Skin epidermis (tissue), 12 donors: ENCODE data around the gene ANXA2.
A peak's percentile ranks its signal among the peaks of the same experiment; 100 is the strongest.

Source experiments
- H3K27ac ChIP-seq, 21 experiments: fragments of 200-600 bp; sonication (generic) in 11 of 21; one replicate each; pipeline ENCODE4 v1.5.0; 2020; ENCODE audit warnings: mild to moderate bottlenecking in 3 of 21, inconsistent platforms in 2 of 21, moderate library complexity in 2 of 21
- H3K4me3 ChIP-seq, 7 experiments: fragments of 200-600 bp; sonication (generic) in 2 of 7; one replicate each; pipeline ENCODE4 v1.5.0; 2020; ENCODE audit warnings: inconsistent platforms in 2 of 7, mild to moderate bottlenecking in 2 of 7, moderate library complexity in 1 of 7

ANXA2 gene

DNA sequence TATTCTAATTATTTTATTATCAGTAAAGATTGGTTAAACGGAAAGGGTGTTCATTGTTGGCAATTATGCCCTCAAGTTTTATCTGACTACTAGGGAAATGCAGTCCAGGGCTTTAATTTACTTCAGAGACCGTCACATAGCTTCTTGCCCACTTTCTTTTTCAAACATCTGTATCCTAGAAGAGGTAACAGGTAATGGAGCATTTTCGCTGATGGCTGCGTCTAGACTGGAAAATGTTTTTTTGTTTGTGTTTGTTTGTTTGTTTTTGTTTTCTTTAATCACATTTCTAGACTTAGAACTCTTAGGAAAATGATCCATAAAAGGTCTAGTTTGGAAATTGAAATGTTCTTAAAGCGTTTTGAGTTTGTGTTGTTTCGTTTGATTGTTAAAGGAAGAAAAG is 71.4 kb downstream of the ANXA2 start:
- Histone ChIP-seq H3K4me3 (no peak overlapping the region), H3K27ac (no peak overlapping the region)

DNA sequence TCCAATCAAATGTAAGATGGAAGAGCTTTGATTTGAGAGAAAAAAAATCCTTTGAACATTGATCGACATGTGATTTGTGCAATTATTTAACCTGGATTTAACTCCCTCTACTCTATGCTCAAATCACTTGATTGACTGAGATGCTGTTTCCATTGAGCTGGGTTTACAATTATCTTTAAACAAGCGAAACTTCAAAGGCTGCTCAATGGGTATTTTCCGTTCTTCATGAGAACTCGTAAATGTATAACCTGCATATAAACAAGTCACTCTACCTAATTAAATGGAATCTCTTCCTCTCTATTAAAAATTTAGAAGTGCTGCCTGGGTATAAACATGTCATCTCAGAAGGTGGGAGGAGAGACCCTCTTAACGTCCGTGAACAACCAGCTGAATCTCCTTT is 71.9 kb downstream of the ANXA2 start:
- Histone ChIP-seq H3K4me3 (no peak overlapping the region), H3K27ac (no peak overlapping the region)

DNA sequence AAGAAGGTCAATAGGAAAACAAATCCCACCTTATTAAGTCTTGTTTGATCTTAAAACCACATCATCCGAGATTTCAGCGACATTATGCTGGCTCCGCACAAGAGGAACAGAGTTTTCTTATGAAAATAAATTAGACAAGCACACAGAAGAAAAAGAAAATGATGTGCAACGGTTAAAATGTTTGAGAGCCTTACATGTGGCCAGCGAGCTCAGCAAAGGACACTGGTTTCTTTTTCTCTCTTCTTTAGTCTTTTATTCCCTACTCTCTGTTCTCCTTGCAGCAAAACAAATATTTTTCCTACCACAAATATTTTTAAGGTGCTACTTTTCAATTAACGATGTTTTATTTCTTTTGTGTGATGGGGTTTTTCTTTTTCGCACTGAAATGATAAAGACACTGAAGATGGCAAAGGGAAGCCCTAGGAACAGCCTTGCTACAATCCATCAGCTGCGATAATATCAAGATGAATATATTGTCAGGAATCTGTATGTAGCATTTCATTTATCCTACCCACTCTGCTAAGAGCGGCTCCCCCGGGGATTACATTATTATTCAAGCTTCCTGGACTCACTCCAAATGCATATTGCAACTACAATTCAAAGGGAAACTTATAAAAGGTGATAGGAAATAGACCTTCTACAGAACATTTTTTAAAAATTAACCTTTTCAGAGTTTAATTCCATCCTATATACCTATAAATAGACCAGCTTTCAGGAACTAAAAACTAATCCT is 72.9 kb downstream of the ANXA2 start:
- Histone ChIP-seq H3K4me3 (no peak overlapping the region), H3K27ac (no peak overlapping the region)

DNA sequence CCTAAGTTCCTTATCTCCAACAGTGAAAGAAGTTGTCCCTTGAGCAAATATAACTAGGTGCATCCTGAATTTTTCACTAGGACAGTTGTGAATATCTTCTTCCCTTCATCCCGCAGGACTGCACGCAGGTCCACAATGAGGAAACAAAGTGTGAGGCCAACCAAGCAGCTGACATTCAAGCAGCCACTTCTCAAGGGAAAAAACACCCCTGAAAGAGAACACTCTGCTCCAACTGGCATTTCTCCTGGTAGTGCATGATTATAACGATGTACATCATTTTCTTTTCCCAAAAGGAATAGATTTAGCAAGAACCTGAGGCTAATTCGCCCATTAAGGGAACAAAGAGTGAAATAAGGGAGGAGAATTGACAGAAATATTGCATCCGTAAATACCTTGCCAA is 74.5 kb downstream of the ANXA2 start:
- Histone ChIP-seq H3K4me3 (no peak overlapping the region), H3K27ac (no peak overlapping the region)

DNA sequence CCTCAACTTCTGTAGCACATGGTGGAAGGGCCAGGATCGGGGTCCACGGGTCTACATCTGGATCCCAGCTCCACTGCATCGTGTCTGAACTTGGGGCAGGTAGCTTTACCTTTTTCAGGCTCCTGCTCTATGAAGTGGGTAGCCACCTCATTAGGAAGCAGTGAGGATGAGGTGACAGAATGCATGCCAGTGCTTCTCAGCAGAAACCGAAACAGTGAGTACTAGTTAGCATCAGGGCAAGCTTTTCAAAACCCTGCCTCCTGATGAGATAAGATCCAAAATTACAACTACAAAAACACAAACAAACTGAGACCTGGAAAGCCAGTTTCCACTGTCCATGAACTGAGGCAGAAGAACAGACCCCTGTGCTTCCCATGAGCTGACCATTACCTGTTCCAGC is 77.4 kb downstream of the ANXA2 start:
- H3K27ac ChIP-seq = no peak overlapping the region
- no peak overlapping the region for H3K4me3 ChIP-seq

DNA sequence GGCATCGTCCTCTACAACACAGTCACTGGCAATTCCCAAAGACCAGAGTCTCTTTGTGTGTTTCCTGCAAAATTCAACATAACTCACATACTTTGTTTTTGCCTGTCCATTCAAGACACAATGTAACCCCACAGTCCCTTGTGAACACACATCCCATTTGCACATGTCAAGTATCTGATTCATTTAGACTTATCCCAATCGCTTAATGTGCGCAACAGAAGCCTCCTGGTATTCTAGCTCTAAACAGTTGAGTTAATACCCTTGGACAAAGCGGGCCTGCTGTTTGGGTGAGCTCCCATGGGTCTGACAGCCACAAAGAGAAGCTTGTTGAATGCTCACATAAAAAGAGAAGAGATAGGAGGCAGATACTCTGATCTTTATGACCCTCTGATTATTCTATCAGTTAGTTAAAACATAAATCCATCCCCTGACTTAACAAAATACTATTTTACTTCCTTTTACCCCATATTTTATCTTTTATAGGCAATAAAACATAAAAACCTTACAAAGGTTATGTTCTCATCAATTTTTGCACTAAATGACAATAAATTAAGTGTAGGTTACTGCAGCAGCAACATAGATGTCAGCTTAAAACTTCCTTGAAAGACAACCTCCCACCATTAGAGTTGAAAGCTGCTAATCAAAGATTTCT is 79.4 kb downstream of the ANXA2 start:
- Histone ChIP-seq H3K4me3 (no peak overlapping the region), H3K27ac (no peak overlapping the region)

GRCh38 chr15:60316961-60317360 is 80.8 kb downstream of the ANXA2 start:
- no peak overlapping the region for H3K27ac ChIP-seq
- no peak overlapping the region for H3K4me3 ChIP-seq

DNA sequence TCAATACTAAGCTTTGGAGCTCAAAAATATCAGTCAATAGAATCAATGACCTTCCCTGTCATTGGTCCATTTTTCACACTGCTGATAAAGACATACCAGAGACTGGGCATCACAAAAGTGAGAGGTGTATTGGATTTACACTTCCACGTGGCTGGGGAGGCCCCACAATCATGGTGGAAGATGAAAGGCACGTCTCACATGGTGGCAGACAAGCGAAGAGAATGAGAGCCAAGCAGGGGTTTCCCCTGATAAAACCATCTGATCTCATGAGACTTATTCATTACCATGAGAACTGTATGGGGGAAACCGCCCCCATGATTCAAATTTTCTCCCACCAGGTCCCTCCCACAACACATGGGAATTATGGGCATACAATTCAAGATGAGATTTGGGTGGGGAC is 81.9 kb downstream of the ANXA2 start:
- H3K27ac ChIP-seq = no peak overlapping the region
- H3K4me3 ChIP-seq = no peak overlapping the region

- no peak overlapping the region for H3K27ac ChIP-seq
These were observed 83.9 kb downstream of the ANXA2 start for GRCh38 chr15:60313906-60314305.

DNA sequence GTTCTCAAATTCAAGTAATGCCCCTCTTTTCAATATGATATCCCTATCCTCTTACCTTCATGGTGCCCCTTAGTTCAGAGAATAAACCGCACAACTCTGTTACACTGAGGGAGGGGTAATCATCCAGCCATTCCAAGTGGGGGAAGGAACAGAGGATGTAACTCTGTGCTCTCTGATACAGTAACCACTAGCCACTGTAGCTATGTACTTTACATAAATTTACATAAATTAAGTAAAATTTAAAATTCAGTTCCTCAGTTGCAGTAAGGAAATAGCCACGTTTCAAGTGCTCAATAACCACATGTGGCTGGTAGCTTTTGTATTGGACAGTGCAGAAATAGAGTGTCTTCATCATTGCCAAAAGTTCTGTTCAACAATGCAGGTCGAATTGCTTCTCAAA is 90.8 kb downstream of the ANXA2 start:
- no peak overlapping the region for H3K27ac ChIP-seq
- no peak overlapping the region for H3K4me3 ChIP-seq

More at GRCh38 chr15:60313906-60314305, 83.9 kb downstream of the ANXA2 start:
- H3K4me3 ChIP-seq = no peak overlapping the region

- Histone ChIP-seq H3K4me3 (no peak overlapping the region), H3K27ac (no peak overlapping the region)
These were observed 96.8 kb downstream of the ANXA2 start for GRCh38 chr15:60301024-60301423.

DNA sequence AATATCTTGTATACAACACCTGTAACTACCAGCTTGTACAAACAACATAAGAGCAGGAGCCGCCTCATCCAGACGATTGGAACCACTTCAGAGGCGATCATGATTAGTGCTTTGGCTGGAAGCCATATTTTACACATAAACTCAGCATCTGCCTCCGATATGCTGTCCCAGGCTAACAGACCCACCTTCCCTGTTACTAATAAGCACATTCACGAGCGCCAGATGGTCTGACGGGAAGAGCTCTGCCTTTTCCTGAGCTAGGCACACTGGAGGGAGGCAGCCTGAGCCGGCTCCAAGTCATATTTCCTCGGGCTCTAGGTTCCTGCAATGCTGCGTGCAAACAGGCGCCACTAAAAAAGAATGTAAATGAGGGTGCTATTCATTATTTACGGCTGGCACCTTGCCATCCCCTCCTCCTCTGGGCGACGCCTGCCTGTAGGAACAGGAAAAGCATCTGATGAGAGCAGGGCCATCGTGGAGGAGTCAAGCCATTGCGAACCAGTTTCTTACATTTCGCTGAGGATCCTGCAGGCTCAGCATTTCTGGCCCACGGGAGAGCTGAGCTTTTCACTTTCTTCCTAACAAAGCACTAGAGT is 98.2 kb downstream of the ANXA2 start:
- peak overlapping the region in 10 of 21 experiments; percentile 6 to 62 (median 46) for H3K27ac ChIP-seq
- no peak overlapping the region for H3K4me3 ChIP-seq
